Measurements from ENCODE around the gene CDC73. TPM values are rescaled to one million over a fixed set of nuclear protein-coding genes. Genes with fewer than 3 reads are reported as not detected.

Gene CDC73
- total RNA-seq, 1 experiment from 2014 or later, result 62.5 TPM

GRCh38 chr1:193118803-193119730 is 2.8 kb upstream of the CDC73 start:
- Histone ChIP-seq H2BK5ac (ENCODE audit: insufficient read length, low read length) (no peak overlapping the region), H2AFZ (ENCODE audit: low read length) (no peak overlapping the region), H3K4me1 (ENCODE audit: insufficient read depth, low read length) (no peaks in the 10 kb centered on the region; the same call in 1 of the 2 replicates), H3T11ph (ENCODE audit: low read length) (no peak overlapping the region), H3K9ac (ENCODE audit: extremely low read depth, insufficient read length, low read length) (no peak overlapping the region), H3K79me2 (ENCODE audit: insufficient read depth, low read length) (peaks cover 10% of the 10 kb centered on the region; the same call in 1 of the 2 replicates), H2BK12ac (ENCODE audit: insufficient read length, low read depth, low read length) (no peak overlapping the region), H4K8ac (replicated peaks; ENCODE audit: insufficient read length, low read depth, low read length) (no peak overlapping the region), H3K14ac (ENCODE audit: insufficient read depth, low read length) (no peak overlapping the region), H2BK15ac (ENCODE audit: low read depth, low read length) (no peak overlapping the region), H4K91ac (ENCODE audit: insufficient read length, low read depth, low read length) (no peak overlapping the region), H3K4me2 (ENCODE audit: insufficient read depth, insufficient read length, low read length) (no peak overlapping the region), H4K5ac (ENCODE audit: insufficient read length, low read depth, low read length) (no peak overlapping the region), H3K9me3 (ENCODE audit: control insufficient read depth, low read depth, low read length) (no peaks in the 10 kb centered on the region), H3K23me2 (ENCODE audit: insufficient read length, low read depth, low read length, poor library complexity, severe bottlenecking) (no peaks in the 10 kb centered on the region), H3K23ac (ENCODE audit: insufficient read length, low read depth, low read length) (no peak overlapping the region), H4K20me1 (ENCODE audit: control insufficient read depth, insufficient read depth, insufficient read length) (no peaks in the 10 kb centered on the region), H3K18ac (ENCODE audit: insufficient read length, low read depth, low read length) (no peak overlapping the region), H3K27ac (ENCODE audit: insufficient read length, low read depth, low read length) (no peak overlapping the region), H2AK5ac (ENCODE audit: insufficient read length, low read length) (no peak overlapping the region), H3K4ac (ENCODE audit: low read depth, low read length) (no peak overlapping the region), H2BK20ac (ENCODE audit: low read depth, low read length, poor library complexity, severe bottlenecking) (no peak overlapping the region), H3K79me1 (ENCODE audit: insufficient read depth, low read depth, low read length, poor library complexity, severe bottlenecking) (no peaks in the 10 kb centered on the region), H3K56ac (ENCODE audit: insufficient read length, low read depth, low read length) (no peak overlapping the region), H2BK120ac (ENCODE audit: low read depth, low read length, poor library complexity, severe bottlenecking) (no peak overlapping the region), H3K27me3 (ENCODE audit: insufficient read depth, low read length) (no peaks in the 10 kb centered on the region)
- Mint-ChIP-seq H3K27me3 (ENCODE audit: low read depth) (peaks cover 11% of the 10 kb centered on the region), H3K27ac (no peak overlapping the region), H3K9me3 (no peaks in the 10 kb centered on the region), H3K4me3 (no peak overlapping the region), H3K36me3 (ENCODE audit: insufficient read depth in 1 of 3, low read depth in 3 of 3) (no peaks in the 10 kb centered on the region), H3K4me1 (peaks cover 16 to 20% of the 10 kb centered on the region in 2 experiments)
- no peak for DNase-seq
- WGBS (ENCODE audit: extremely low coverage, insufficient read length, low lambda C conversion rate), result no CpG with 5 or more reads among the region's 4 CpGs
- TF ChIP-seq CTCF (conservative IDR thresholded peaks at IDR 0.05), result no peak

Measured in H9 (cell line).